AG04449 (cell line): Measurements from ENCODE around the gene BDKRB2.

Experiments
- CTCF ChIA-PET: fragments of 350-600 bp; formaldehyde crosslinking; extraction: SDS; loops from one replicate; lab custom pipeline; 2021; ENCODE audit warnings: antibody characterized with exemption; lab: Yijun Ruan, JAX
- POLR2A ChIA-PET: fragments of 400-600, 350-600 bp; formaldehyde crosslinking; extraction: SDS; loops from one replicate; lab custom pipeline; 2020; ENCODE audit warnings: antibody characterized with exemption, inconsistent platforms; lab: Yijun Ruan, JAX
- DNase-seq: peaks from one replicate; pipeline ENCODE4 v3.0.0-alpha.2; 2010; ENCODE audit warnings: low read depth, low spot score
- H3K4me3 ChIP-seq: 2 replicates; pipeline ENCODE4 v1.5.1; 2011; ENCODE audit warnings: low read depth, mild to moderate bottlenecking, control low read depth, low read length
- CTCF ChIP-seq: IDR thresholded peaks from one replicate; pipeline ENCODE4 v1.5.1; 2011; ENCODE audit warnings: mild to moderate bottlenecking, moderate library complexity, low read length, control low read depth, inconsistent platforms; ENCODE audit not compliant: insufficient read depth; ENCODE audit errors: missing control alignments

Gene BDKRB2

DNA sequence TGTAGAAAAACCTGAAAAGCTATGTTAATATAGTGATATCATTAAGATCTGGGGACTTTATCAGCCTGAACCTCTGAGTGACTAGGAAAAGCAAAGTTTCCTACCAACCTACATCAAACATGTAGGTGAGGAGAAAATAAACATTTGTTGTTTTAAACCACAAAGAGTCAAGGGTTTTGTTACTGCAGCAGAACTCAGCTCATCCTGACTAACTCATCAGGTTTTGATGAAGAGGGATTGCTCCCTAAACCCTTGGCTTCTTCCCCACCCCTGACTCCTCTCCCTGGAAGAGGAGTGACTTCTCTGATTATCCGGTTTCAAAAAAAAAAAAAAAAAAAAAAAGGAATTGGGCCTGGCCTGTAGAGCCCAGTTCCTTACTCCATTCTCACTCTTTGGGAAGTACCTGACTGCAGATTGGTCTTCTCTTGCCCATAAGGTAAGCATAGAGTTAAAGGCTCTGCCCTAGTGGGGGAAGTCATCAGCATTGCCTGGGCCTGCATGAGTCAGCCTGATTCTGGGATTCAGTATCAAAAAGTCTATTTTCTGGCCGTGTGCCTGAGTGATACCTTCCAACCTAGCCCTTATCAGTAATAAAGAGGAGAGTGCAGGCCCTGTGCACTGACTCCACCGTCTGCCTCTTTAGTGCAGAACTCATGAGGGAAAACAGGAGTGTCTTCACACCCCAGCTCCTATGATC is 68.3 kb downstream of the BDKRB2 start:
- DNase-seq = no peak
- TF ChIP-seq CTCF = no peak
- POLR2A ChIA-PET = interaction anchor here (1.5 kb wide), 1 partner anchor 17 kb away, joined by 5 read pairs; the partner anchor contains the start of gene BDKRB1
- H3K4me3 ChIP-seq = no peak overlapping the region
- CTCF ChIA-PET = interaction anchor here (0.7 to 18.8 kb wide), 11 partner anchors 9 to 713 kb away, joined by 3 to 746 read pairs (median 27); partner anchors contain the start of gene BDKRB1

GRCh38 chr14:96273629-96274028 is 69.0 kb downstream of the BDKRB2 start:
- DNase-seq = no peak
- POLR2A ChIA-PET = interaction anchor here (1.5 kb wide), 1 partner anchor 18 kb away, joined by 5 read pairs; the partner anchor contains the start of gene BDKRB1
- CTCF ChIA-PET = interaction anchor here (0.7 to 18.8 kb wide), 14 partner anchors 10 to 714 kb away, joined by 3 to 746 read pairs (median 23); partner anchors contain the start of gene BDKRB1
- no peak for TF ChIP-seq CTCF
- no peak overlapping the region for H3K4me3 ChIP-seq

GRCh38 chr14:96274122-96274521 is 69.5 kb downstream of the BDKRB2 start:
- no peak for TF ChIP-seq CTCF
- no peak for DNase-seq
- H3K4me3 ChIP-seq = no peak overlapping the region
- ChIA-PET POLR2A (interaction anchor here (1.5 kb wide), 1 partner anchor 18 kb away, joined by 5 read pairs; the partner anchor contains the start of gene BDKRB1), CTCF (interaction anchor here (0.7 to 18.8 kb wide), 21 partner anchors 10 to 727 kb away, joined by 3 to 746 read pairs (median 8); partner anchors contain the start of gene BDKRB1)

DNA sequence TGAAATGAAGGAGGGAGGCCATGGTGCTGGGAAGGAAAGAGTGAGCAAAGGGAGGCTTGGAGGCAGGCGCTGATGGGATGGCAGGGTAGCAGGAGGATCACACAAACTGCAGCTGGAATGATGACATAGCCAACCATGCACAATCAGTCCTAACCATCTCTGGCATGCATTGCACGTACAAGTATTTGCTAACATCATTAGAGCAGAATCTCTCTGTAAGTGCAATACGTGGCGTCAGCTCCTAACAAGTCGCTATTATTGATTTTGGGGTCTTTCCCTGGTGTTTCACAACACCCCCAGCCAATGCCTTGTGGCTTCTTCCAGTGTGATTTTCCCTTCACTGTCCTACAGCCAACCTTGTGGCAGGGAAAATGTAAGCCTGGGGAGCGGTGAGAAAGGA is 69.9 kb downstream of the BDKRB2 start:
- H3K4me3 ChIP-seq = no peak overlapping the region
- no peak for TF ChIP-seq CTCF
- CTCF ChIA-PET = interaction anchor here (0.7 to 18.8 kb wide), 31 partner anchors 11 to 727 kb away, joined by 3 to 746 read pairs (median 7); partner anchors contain the start of genes BDKRB1 and BDKRB2
- POLR2A ChIA-PET = interaction anchor here (1.5 kb wide), 1 partner anchor 19 kb away, joined by 5 read pairs; the partner anchor contains the start of gene BDKRB1
- DNase-seq = peak; percentile 95

DNA sequence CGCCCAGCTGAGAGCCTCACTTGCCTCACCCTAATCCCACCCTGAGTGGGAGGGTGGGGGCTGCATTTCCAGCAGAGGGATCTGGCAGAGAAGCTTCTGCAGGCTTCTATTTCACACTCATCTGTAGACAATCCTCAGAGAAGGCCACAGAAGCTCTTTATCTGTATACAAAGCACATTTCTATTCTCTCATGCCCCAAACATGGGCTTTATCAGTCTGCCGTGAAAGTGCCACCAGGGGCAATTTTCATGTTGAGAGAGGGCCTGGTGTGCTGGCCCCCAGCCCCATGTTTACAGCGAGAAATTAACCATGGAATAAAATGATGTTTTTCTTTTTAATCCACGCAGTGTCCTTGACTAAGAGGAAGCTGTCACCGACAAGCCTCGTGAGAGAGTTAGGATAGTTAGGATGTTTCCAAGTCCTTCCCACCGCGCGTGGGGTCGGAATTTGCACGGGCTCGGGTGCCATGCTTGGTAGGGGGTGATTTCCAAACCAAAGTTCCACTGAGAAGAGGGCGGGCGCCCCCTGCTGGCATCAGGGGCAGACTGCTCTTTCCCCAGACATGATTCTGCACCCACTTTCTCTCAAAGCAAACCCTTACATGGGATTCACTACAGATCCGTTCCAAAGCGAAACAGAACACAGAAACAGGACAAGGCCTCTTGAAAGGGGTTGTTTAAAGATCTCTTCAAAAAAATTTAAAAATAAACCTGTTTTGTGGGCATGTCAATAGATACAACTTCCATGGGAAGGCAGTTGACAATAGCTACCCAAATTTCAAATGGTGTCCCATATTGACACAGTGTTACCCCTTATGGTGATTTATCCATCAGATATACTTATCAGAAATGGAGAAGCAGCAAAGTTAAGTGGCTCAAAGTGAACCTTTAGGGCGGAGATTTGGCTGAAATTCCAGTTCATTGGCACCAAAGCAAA is 70.8 kb downstream of the BDKRB2 start:
- CTCF ChIA-PET = interaction anchor here (0.7 to 18.8 kb wide), 41 partner anchors 10 to 281 kb away, joined by 3 to 746 read pairs (median 4); partner anchors contain the start of genes BDKRB1 and BDKRB2
- peak; percentile 97 for TF ChIP-seq CTCF
- DNase-seq = peak; percentile 52
- no peak overlapping the region for H3K4me3 ChIP-seq
- POLR2A ChIA-PET = no interaction called here
